Measurements from ENCODE around the gene CAV1.
"Not testable (repeated sequence)": the region's sequence is repeated elsewhere in the genome, so short reads cannot be mapped to it uniquely, and the experiment has no call there.

The CAV1 gene

DNA sequence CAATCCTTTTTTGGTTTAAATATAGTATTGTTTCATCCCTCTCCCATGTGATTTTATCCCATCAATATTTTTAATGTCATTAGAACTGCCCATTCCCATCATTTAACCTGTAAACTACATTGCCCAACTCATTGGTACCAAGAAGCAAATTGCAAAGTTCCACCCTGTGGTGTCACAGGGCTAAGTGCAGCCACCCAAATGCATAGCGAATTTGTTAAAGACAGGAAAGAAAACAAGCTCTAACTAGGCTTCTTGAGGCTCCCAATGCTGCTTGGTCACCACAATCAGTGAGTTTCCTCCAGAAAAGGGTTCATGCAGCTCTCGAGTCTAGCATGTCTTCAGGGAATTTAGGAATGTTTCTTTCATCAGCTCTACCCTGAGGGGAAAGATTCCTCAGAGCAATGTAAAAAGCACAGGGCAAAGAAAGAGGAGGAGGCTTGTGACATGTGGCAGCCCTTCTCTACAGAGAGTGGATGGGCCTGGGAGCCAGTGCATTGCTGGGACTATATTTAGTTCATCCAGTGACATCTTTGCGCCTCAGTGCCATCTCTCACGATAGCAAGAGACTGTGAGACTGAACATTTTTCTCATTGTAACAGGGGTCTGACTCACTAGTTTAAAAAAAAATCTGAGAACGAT lies 58.1 kb downstream of the CAV1 start:
- FAIRE-seq (no peak), DNase-seq (ENCODE audit: insufficient read length, low spot score) (no peak)
- no peak for TF ChIP-seq POLR2A (IDR thresholded peaks at IDR 0.05; ENCODE audit: low read depth, low read length)
- TF ChIP-seq SPI1 (IDR thresholded peaks at IDR 0.05; ENCODE audit: low read depth, low read length): no peak
- no peak for TF ChIP-seq POU2F2 (IDR thresholded peaks at IDR 0.05; ENCODE audit: low read depth, low read length)
- TF ChIP-seq TAF1 (IDR thresholded peaks at IDR 0.05; ENCODE audit: low read depth, low read length): no peak
- no peak for TF ChIP-seq POLR2AphosphoS5 (IDR thresholded peaks at IDR 0.05; ENCODE audit: low read depth, low read length)

DNA sequence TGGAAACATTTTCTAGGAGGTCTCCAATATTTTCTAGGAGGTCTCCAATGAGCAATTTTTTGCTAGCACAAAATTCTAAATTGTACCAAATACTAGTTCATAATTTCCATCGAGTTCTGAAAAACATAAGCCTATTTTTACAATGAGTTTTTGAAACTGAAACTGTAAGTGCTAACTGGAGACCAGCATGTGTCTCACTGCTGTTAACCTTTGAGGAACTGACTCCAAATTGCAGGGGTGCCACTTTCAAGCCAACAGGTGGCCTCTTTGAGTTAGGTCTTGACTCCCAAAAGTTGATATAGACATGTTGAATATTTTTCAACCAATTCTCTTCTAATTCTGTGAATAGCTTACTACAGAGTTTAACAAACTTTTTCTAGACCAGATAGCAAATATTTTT lies 58.8 kb downstream of the CAV1 start:
- FAIRE-seq (peak; percentile 54), DNase-seq (ENCODE audit: insufficient read length, low spot score) (peak; percentile 10)
- no peak for TF ChIP-seq PAX5 (IDR thresholded peaks at IDR 0.05; ENCODE audit: insufficient read depth, low read length, severe bottlenecking)
- TF ChIP-seq SPI1 (IDR thresholded peaks at IDR 0.05; ENCODE audit: low read depth, low read length): peak; percentile 93

DNA sequence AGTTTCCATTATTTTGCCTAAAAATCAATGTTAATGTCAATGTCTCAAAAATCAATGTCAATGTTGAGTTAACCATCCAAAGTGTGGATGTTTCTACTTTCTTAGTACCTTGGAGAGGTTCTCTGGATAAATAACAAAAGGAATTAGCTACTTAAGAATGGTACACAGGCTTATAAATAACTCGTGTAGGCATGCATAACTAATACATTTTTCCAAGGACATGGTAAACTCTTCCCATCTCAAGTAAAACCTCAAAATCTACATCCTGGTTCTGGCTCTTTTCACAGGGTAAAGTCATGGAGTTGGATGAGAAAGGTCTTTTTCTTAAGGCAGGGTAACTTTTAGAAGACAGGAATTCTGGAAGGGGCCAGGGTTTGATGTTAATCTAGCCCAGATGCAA lies 59.9 kb downstream of the CAV1 start:
- no peak for TF ChIP-seq POU2F2 (IDR thresholded peaks at IDR 0.05; ENCODE audit: low read depth, low read length)
- TF ChIP-seq TAF1 (IDR thresholded peaks at IDR 0.05; ENCODE audit: low read depth, low read length): no peak
- TF ChIP-seq SPI1 (IDR thresholded peaks at IDR 0.05; ENCODE audit: low read depth, low read length): no peak
- no peak for TF ChIP-seq POLR2AphosphoS5 (IDR thresholded peaks at IDR 0.05; ENCODE audit: low read depth, low read length)
- no peak for TF ChIP-seq POLR2A (IDR thresholded peaks at IDR 0.05; ENCODE audit: low read depth, low read length)
- no peak for TF ChIP-seq PAX5 (IDR thresholded peaks at IDR 0.05; ENCODE audit: insufficient read depth, low read length, severe bottlenecking)
- FAIRE-seq (no peak), DNase-seq (ENCODE audit: insufficient read length, low spot score) (no peak)

DNA sequence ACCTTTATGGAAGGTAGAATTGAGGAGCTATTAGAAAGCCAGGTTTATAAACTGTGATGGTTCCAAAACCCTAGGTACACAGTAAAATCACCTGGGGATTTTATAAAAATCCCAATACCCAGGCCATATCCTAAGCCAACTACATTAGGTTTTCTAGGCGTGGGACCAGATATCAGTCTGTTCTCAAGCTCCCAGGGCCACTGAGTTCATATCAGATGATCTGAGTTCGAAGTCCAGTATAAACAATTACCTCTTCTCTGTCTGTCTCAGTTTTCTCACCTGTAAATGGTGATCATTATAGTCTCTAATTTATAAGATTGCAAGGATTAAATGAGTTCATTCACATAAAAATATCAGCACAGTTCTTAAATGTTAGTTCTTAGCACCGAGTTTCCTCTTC lies 60.6 kb downstream of the CAV1 start:
- DNase-seq (ENCODE audit: insufficient read length, low spot score): no peak
- FAIRE-seq: no peak
- TF ChIP-seq PAX5 (IDR thresholded peaks at IDR 0.05; ENCODE audit: insufficient read depth, low read length, severe bottlenecking) (no peak), SPI1 (IDR thresholded peaks at IDR 0.05; ENCODE audit: low read depth, low read length) (no peak)

DNA sequence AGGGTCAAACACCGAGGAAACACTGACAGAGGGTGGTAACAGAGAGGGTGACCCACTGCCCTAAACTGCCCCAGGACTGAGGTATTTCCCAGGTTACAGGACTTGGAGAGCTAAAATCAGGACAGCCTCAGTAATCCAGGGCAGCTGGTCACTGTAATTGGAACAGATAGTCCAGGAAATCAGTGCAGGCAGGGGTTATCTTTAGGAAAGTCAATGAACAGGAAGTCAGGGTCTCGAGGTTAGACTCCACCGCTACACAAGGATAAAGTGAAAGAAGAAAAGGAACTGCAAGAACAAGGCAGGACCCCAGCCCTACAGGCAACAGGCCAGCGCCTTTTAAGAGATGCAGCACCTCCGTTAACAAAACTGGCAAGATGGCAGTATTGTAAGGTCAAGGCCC lies 61.1 kb downstream of the CAV1 start:
- FAIRE-seq (no peak), DNase-seq (ENCODE audit: insufficient read length, low spot score) (no peak)
- TF ChIP-seq TAF1 (IDR thresholded peaks at IDR 0.05; ENCODE audit: low read depth, low read length): no peak

DNA sequence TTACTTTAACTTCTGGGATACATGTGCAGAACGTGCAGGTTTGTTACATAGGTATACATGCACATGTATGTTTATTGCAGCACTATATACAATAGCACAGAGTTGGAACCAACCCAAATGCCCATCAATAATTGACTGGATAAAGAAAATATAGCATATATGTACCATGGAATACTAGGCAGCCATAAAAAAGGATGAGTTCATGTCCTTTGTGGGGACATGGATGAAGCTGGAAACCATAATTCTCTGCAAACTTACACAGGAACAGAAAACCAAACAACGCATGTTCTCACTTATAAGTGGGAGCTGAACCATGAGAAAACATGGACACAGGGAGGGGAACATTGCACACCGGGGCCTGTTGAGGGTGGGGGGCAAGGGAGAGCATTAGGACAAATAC lies 62.4 kb downstream of the CAV1 start:
- DNase-seq (ENCODE audit: insufficient read length, low spot score); FAIRE-seq: not testable (repeated sequence)

DNA sequence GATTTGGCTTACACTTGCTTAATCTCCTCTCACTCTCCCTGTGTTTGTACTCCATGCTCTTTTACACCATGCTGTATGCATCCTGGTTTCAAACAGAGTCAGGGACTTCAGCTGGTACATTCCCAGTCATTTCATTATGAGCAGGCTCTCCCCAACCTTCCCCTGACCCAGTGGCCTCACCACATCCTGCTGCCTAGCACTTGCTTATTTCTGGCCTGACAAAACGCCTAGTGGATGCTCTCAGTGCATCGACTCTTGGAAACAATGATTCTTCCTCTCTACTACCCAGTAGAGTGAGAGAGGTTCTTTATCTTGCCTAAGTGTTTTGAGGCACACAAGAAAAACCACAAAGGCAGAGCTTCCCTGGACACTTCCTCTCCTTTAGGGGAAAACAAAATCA lies 63.4 kb downstream of the CAV1 start:
- no peak for TF ChIP-seq PAX5 (IDR thresholded peaks at IDR 0.05; ENCODE audit: insufficient read depth, low read length, severe bottlenecking)
- TF ChIP-seq POLR2A (IDR thresholded peaks at IDR 0.05; ENCODE audit: low read depth, low read length): no peak
- TF ChIP-seq SPI1 (IDR thresholded peaks at IDR 0.05; ENCODE audit: low read depth, low read length): no peak
- no peak for TF ChIP-seq POLR2AphosphoS5 (IDR thresholded peaks at IDR 0.05; ENCODE audit: low read depth, low read length)
- TF ChIP-seq POU2F2 (IDR thresholded peaks at IDR 0.05; ENCODE audit: low read depth, low read length): no peak
- TF ChIP-seq TAF1 (IDR thresholded peaks at IDR 0.05; ENCODE audit: low read depth, low read length): no peak
- peak; percentile 43 for FAIRE-seq
- DNase-seq (ENCODE audit: insufficient read length, low spot score): no peak

DNA sequence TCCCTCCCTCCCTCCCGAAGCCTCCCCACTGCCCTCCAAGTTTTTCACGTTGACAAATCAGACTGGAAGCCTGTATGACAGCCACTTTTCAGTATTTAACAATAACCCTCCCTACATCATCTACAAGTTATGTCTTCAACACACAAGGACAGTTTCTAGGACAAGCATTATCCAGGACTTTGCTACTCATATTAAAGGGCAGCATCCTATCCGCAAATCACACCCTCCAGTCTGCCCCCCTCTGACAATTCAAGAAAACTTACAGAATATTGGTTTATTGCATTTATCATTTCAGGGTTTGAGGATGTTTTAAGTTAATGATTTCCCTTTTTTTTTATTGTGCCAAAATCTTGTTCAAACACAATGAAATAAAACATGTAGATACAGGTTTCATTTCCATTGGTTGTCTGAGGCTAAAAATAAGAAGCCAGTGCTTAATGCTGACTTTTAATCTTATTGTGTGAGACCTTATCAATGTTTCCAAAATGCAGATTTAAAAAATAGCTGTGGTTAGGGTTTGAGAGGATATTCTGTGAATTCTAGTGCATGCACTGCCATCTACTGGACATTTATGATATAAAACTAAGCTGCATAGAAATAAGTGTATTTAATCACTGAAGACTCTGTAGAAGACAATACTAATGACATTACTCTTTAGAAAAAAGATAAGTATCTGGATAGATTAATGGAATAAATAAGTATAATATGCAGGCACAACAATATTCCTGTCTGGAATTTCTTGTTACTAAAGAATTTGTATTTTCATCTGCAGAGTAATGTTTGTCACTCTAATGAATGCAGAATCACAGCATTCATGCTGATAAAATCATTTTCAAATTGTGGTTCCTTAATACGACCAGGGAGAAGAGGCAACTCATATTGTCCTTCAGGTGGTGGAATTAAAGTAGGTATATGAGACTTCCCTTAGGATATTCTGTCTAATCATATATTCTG lies 64.1 kb downstream of the CAV1 start:
- TF ChIP-seq POLR2A (IDR thresholded peaks at IDR 0.05; ENCODE audit: low read depth, low read length) (no peak), POU2F2 (IDR thresholded peaks at IDR 0.05; ENCODE audit: low read depth, low read length) (no peak), SPI1 (IDR thresholded peaks at IDR 0.05; ENCODE audit: low read depth, low read length) (no peak), PAX5 (IDR thresholded peaks at IDR 0.05; ENCODE audit: insufficient read depth, low read length, severe bottlenecking) (no peak), TAF1 (IDR thresholded peaks at IDR 0.05; ENCODE audit: low read depth, low read length) (no peak), POLR2AphosphoS5 (IDR thresholded peaks at IDR 0.05; ENCODE audit: low read depth, low read length) (no peak)
- FAIRE-seq (peak; percentile 13), DNase-seq (ENCODE audit: insufficient read length, low spot score) (no peak)

DNA sequence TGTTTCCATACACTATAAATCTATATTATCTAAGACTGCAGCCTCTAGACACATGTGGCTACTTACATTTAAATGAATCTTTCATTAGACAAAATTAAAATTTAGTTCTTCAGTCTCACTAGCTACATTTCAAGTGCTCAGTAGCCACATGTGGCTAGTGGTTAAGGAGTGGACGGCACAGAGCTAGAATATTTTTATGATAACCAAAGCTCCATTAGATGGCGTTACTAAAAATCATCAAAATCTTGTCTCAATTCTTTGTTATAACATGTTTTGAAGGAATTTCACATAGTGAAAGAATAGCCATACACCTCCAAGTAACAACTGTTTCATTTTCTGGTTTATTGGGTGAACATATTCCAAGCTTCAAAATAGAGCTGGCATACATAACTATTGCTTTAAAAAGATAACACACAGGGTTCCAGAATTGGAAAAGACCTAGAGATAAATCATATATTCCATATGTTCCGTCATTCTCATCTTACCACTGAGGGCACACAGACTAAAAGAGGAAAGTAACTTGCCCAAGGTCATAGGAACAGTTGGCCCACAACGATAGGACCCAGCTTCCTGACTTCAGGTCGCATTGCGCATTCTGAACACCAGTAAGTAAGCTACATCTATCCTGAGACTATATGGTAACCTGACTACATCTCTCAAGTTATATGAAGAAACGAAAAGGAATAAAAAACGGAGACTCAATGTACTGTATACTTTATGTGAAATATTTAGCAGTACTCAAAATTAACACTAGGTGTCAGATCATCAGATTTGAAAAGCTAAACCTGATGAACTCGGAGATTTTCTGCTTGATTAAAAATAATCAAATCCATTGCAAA lies 66.6 kb downstream of the CAV1 start:
- DNase-seq (ENCODE audit: insufficient read length, low spot score): no peak
- TF ChIP-seq POU2F2 (IDR thresholded peaks at IDR 0.05; ENCODE audit: low read depth, low read length) (no peak), POLR2A (IDR thresholded peaks at IDR 0.05; ENCODE audit: low read depth, low read length) (no peak), SPI1 (IDR thresholded peaks at IDR 0.05; ENCODE audit: low read depth, low read length) (no peak), PAX5 (IDR thresholded peaks at IDR 0.05; ENCODE audit: insufficient read depth, low read length, severe bottlenecking) (no peak), POLR2AphosphoS5 (IDR thresholded peaks at IDR 0.05; ENCODE audit: low read depth, low read length) (no peak)
- peak; percentile 5 for FAIRE-seq

DNA sequence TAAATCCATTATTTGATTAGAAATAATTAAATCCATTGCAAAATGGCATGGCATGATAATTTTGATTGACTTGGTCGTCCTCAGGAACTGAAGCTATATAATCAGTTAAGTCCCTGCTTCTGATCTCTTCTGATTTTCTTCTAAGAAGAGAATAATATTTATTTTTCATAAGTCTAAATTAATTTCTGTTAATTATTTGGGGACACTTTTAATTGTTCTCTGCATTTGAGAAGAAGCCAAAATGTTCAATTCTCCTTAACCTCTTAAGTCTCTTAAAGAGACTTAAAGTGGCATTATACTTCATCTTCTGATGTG lies 67.2 kb downstream of the CAV1 start:
- DNase-seq (ENCODE audit: insufficient read length, low spot score): no peak
- no peak for FAIRE-seq
- TF ChIP-seq PAX5 (IDR thresholded peaks at IDR 0.05; ENCODE audit: insufficient read depth, low read length, severe bottlenecking) (no peak), POU2F2 (IDR thresholded peaks at IDR 0.05; ENCODE audit: low read depth, low read length) (no peak), POLR2A (IDR thresholded peaks at IDR 0.05; ENCODE audit: low read depth, low read length) (no peak), SPI1 (IDR thresholded peaks at IDR 0.05; ENCODE audit: low read depth, low read length) (no peak), POLR2AphosphoS5 (IDR thresholded peaks at IDR 0.05; ENCODE audit: low read depth, low read length) (no peak), TAF1 (IDR thresholded peaks at IDR 0.05; ENCODE audit: low read depth, low read length) (no peak)

Data from GM12891 (cell line).